Inflammatory macrophage treated with lipopolysaccharide for 1 hour (primary cell): ENCODE data around the gene KRTAP10-5.
"Not testable (repeated sequence)": the region's sequence is repeated elsewhere in the genome, so short reads cannot be mapped to it uniquely, and the experiment has no call there.

Experiments used
- DNase-seq, 2 donors: peaks; one replicate each; pipeline ENCODE4 v3.0.0-alpha.2; 2020 to 2022

KRTAP10-5 gene

DNA sequence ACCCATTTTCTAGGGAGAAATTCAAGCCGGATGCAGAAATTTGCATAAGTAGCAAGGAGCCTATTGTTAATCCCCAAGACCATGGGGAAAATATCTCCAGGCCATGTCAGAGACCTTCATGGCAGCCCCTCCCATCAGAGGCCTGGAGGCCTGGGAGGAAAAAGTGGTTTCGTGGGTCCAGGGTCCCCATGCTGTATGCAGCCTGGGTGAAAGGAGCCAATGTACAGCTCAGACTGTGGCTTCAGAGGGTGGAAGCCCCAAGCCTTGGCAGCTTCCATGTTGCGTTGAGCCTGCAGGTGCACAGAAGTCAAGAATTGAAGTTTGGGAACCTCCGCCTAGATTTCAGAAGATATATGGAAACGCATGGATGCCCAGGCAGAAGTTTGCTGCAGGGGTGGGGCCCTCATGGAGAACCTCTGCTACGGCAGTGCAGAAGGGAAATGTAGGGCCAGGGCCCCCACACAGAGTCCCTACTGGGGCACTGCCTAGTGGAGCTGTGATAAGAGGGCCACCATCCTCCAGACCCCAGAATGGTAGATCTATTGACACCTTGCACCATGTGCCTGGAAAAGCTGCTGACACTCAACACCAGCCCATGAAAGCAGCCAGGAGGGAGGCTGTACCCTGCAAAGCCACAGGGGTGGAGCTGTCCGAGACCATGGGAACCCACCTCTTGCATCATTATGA lies 29.9 kb upstream of the KRTAP10-5 start:
- DNase-seq: not testable (repeated sequence)

DNA sequence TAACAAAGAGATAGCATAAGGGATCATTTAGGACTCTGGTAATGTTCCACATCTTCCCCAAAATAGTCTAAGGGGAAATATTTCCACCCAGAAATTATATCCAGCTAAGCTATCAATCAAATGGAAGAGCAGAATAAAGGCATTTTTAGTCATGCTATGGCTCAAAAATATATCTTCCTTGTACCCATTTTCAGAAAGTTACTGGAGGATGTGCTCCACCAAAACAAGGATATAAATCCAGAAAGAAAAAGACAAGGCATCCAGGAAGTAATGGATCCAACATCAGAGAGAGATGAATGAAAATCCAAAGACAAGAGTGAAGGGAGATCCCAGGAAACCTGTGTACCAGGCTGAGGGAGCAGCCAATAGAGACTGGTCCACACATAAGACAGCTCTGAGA lies 28.8 kb upstream of the KRTAP10-5 start:
- DNase-seq: no peak

DNA sequence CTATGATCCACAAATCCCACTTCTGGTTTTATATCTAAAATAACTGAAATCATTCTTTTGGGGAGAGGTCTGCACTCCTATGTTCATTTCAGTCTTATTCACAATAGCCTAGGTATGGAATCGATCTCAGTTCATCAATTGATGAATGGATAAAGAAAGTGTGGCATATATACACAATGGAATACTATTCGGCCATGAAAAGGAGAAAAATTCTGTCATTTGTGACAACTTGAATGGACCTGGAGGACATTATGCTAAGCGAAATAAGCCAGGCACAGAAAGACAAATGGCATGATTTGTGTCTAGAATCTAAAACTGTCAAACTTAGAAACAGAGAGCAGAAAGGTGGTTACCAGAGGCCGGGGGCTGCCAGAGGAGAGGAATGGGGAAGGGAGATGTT lies 26.1 kb upstream of the KRTAP10-5 start:
- DNase-seq: no peak

DNA sequence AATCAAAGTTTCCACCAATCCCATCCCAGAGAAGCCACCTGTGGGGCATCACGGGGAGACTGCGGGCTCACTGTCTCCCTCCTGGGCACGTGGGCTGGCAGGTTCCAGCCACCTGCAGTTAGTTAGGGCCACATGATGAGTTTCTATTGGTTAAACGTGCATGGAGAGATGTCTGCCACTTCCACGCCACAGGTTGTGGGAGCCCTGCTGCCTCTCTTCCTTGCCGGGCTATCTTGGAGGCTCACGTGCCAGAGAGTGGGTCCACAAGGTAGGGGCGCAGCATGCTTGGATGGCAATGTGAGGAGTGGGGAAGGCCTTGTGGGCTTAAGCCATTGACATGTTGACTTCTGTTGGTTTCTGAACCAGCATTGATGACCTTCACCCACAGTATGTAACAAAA lies 23.5 kb upstream of the KRTAP10-5 start:
- DNase-seq: no peak

DNA sequence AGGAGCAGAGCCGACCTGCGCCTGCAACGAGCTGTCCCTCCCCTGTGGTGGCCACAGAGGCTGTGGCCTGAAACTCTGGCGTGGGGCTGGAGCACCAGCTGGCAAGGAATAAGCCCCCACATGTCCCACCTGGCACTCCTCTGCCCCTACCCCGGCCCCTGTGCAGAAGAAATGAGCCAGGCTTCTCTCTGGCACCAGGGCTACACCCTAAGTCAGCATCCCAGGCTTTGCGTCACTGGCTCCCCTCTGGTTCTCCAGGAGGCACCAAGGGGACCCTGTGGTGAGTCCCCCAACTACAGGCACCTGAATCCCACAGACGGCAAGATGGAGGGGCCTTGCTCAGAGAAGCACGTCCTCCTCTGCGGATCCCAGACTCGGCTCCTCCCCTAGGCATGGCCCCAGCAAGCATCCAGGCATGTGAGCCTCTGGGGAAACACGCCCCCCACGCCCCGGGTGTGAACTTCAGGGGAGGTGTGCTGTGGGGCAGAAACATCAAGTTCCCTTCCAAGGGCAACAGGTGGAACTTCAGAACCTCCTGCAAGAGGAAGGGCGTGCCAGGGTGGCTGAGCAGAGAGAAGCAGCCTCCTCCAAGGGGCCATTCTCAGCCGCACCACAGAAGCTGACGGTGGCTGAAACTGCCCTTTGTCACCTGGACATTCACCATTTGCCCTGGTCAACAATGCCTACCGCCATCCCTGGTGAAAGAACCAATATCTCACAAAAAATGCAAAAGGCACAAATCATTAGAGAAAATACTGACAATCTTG lies 22.9 kb upstream of the KRTAP10-5 start:
- no peak for DNase-seq

DNA sequence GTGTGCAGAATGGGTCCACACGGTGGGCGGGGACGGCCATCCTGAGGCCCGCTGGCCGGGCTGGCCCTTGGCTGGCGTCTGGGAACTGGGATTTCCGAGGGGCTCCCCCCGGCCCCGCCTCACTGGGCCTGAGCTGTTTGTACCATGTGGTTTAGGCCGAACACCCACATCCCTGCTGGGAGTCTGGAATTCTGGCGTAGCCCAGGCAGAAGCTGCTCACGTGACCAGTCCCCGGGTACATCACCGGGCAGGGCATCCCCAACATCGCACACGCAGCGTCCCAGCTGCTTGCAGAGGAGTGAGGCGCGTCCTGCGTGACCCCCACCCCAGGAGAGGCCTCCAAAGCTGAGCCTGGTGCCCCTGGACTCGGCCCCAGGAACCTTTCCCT lies 22.1 kb upstream of the KRTAP10-5 start:
- no peak for DNase-seq

DNA sequence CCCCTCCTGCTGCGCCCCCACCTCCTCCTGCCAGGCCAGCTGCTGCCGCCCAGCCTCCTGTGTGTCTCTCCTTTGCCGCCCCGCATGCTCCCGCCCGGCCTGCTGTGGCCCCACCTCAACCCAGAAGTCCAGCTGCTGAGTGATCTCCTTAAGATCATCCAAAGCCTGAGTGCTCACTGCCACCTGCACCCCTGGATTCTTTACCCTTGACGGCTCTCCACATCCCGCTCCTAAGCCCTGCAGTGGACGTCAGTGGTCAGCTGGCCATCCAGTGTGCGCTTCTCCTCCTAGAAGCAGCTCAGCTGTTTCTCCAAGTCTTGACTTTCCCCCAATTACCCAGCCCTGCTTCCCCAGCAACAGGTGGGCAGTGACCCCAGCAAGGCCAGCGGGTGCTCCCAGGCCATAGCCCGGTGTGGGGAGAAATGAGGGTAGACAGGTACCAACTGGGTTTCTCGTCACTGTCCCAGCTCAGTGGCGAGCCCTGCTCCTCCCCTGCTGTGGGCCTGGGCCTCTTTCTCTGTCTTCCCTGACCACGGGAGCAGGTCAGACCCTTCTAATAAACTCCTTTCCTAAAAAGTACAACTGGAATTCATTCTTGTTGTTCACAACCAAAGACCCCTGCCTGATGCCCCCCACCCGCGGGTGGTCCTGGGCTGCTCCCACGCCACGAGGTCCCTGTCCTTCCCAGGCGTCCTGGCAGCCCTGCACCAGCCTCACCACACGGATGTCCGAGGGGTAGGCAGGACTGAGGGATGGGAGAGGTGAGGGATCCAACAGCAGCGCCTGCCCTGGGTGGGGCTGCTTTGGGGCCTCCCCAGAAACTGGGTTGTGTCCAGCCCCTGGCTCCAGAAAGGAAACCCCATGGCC lies 21.4 kb upstream of the KRTAP10-5 start:
- DNase-seq: no peak

DNA sequence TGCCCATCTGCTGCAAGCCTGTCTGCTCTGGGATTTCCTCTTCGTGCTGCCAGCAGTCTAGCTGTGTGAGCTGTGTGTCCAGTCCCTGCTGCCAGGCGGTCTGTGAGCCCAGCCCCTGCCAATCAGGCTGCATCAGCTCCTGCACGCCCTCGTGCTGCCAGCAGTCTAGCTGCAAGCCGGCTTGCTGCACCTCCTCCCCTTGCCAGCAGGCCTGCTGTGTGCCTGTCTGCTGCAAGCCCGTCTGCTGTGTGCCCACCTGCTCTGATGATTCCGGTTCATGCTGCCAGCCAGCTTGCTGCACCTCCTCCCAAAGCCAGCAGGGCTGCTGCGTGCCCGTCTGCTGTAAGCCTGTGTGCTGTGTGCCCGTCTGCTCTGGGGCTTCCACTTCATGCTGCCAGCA lies 20.7 kb upstream of the KRTAP10-5 start:
- not testable (repeated sequence) for DNase-seq

DNA sequence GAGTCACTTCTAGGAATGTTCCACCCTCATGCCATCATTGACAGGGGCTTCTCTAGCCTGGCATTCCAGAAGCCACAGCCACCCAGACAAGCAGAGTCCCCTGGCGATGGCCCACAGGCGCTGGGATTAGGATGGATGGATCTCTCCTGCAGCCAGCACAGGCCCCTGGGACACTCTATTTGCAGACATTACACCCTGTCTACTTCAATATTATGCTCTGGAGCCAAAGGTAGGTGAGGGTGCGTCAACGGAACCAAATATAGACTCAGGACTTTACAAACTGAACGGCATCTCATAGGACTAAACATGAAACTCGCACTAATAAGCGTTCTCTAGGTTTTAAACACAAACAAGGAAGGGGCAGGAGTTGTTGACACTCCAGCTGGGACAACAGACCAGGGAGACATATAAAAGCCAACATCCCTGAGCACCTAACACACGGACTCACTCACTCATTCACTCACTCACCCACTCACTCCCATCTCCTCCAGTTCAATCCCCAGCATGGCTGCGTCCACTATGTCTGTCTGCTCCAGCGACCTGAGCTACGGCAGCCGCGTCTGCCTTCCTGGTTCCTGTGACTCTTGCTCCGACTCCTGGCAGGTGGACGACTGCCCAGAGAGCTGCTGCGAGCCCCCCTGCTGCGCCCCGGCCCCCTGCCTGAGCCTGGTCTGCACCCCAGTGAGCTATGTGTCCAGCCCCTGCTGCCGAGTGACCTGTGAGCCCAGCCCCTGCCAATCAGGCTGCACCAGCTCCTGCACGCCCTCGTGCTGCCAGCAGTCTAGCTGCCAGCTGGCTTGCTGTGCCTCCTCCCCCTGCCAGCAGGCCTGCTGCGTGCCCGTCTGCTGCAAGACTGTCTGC lies 19.9 kb upstream of the KRTAP10-5 start, which contains the start of gene KRTAP10-7:
Gene KRTAP10-7 (plus strand): TSS at position 480 of the 861 bp plus-strand sequence. CDS start 25 bp downstream, at position 505.
- not testable (repeated sequence) for DNase-seq

DNA sequence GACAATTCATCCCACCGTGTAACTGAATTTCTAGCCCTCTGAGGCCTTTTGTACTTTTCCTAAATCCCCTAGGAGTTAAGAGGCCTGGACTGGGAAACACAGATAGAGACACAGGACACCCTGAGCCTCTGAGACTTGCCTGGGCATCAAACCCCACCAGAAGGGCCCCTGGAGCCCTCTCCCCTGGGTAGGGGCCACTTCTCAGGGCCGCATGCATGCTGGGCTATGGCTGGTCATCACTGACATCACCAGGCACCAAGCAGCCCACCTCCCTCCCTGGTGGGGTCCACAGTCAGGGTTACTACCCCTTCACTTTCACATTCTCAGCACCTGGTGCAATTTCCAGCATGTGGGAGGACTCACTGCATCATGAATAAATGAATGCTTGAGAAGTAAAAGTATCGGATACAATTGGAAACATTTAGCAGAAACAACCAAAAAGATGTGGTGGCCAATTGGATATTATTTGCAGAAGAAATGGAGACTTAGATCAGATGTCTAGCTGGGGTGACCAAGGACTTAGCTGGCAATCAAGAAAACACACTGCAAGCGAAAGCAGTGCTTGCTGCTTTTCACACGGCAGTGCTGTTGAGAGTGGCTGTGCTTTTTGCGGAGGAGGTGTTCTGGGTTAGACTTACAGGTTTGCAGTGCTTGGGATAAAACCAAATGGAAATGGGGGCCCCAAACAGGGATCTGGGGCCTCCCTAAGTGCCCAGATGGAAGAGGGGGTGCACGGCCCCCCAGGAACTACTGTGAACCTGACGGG lies 19.0 kb upstream of the KRTAP10-5 start:
- no peak for DNase-seq

DNA sequence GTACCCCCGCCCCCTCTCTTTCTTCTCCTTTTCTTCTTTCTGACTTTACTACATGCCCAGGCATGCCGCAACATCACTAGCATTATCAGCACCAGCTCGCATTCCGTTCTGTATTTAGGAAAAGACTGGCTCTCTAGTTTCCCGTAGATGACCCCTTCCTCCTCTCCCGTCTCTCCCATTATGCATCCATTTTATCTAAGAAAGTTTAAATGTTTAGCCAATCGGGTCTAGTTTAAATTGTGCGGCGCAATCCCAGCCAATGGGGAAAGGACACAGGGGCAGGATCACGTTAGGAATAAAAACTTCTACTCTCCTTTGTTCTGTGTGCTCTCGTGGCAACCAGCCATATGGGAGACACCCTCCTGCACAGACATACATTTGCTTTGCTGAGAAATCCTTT lies 17.7 kb upstream of the KRTAP10-5 start:
- no peak for DNase-seq

DNA sequence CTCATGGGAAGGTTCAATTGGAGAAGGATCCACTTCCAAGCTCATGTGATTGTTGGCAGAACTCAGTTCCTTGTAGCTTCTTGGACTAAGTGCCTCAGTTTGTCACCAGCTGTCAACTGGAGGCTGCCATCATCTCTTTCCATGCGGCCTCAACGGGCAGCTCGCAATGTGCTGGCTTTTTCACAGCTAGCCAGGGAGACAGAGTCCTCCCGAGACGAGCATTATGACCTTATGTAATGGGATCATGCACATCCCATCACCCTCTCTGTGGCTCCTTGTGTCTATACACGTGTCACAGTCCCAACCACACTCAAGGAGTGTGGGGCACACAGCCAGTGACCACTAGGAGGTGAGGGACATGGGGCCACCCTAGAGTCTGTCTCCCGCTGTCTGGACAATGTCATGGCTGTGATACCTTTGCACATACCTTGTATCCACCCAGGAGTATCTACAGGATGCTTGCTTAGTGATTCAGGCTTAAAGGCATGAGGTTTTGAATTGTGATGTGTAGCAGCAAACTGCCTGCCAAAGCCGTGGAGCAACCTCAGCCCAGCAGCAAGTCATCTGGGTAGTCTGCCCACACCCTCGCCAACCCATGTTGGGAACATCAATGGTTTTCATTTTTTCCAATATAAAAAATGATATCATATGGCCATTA lies 15.8 kb upstream of the KRTAP10-5 start:
- DNase-seq: no peak

DNA sequence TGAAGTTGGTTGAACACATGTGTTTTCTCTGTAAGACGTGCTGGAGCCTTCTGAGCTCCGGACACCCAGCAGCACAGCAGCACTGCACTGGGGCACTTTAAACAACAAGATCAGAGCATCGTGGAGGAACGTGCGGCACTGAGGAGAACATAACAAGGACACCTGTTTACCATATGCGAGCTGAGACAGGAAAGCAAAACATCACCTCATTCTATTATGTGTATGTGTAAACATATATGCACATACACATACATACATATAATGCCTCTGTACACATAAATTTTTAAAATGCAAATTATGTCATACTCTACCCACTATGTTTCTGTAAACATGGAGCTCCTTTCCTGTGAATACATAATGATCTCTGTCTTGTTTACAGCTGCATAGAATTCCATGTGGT lies 15.1 kb upstream of the KRTAP10-5 start:
- no peak for DNase-seq

DNA sequence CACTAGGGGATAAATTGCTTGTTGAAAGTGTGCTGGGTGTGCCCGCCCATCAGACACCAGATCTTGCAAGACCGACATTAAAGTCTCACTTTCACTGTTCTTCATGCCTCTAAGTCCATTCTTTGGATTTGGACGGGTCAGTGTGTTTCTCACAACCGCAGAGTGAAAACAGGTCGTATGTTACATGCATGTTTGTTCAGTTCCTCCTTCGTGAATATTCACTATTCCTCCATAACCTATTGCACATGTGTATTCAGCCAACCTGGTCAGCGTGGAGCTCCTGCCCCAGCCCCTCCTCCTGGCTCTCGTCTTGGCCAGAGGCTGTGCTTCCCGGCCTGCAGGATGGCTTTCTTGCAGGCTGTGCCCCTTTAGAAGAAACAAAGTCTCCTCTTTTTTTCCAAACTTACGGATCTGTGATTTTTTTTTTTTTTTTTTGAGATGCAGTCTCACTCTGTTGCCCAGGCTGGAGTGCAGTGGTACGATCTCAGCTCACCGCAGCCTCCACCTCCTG lies 14.1 kb upstream of the KRTAP10-5 start:
- DNase-seq: no peak

DNA sequence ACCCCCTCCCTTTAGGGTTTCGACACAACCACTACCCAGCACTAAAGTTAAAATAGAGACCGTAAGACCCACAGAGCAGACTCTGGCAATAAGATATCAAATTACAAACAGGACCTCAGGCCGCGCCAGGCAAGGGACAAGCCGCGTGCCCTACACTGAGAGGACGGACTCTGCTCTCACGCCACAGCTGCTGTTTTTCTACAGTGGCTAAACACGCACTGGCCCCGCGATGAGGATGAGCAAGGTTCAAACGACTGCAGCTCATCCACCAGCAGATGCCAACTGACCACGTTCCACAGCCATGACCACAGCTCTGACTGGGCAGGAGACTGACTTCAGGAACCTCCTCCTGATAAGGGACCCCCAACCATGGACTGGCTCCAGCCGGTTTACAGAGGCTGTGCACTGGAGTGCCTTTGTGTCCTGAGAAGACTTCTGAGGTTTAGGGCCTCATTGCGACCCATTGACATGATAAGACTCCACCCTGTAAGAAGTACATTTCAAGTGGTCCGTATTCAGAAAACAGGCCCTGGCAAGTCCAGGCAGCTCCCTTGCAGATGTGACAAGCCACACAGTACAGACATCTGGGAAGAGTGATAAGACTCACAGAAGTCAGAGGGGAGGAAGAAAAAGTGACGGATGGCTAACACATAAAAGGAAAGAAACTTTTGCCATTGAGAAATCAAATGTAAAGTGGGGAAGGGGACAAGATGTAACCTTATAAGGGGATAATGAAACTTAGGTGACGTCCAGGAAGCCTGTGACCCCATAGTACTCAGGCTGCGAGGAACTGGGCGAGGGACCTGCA lies 13.4 kb upstream of the KRTAP10-5 start:
- no peak for DNase-seq

DNA sequence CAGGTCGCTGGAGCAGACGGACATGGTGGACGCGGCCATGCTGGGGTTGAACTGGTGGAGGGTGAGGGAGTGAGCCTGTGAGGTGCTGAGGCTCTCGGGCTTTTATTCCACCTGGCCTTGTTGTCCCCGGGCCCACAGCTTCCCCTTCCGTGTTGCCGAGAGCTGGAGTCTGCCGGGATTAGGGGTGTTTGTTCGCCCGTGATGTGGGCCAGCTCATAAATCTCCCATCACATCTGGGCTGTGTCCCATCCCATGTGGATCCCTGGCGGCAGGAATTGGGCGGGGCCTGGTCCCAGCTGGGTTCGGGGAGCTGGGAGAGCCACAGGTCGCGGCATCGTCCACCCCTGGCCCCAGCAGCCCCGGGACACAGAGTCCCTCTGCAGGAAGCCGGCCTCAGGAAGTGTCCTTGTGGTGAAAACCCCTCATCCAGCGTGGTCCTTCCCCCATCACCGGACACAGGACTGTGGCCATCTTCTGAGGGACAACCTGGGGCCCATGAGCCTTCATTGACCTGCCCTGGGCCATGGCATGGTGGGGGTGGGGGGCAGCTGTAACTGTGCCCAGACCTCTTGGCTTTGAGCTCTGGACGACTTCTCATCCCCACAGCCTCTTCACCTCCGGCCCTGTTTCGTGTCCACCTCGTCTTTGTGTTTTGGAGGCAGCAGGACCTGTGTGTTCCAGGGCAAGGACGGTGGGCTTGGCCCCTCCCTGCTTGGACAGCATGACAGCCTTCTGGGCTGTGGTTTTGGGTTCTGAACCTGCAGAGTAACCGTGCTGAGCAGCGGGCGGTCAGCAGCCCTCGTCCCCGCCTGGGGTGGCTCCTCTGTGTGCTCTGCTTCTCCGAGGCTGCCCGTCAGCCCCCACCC lies 12.3 kb upstream of the KRTAP10-5 start, which contains the start of gene KRTAP10-6:
Gene KRTAP10-6 (minus strand): TSS at position 60 of the 866 bp plus-strand sequence. CDS start 21 bp downstream, at position 39.
- no peak for DNase-seq

DNA sequence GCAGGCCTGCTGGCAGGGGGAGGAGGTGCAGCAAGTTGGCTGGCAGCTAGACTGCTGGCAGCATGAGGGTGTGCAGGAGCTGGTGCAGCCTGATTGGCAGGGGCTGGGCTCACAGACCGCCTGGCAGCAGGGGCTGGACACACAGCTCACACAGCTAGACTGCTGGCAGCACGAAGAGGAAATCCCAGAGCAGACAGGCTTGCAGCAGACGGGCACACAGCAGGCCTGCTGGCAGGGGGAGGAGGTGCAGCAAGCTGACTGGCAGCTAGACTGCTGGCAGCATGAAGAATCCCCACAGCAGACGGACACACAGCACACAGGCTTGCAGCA lies 11.4 kb upstream of the KRTAP10-5 start:
- DNase-seq: not testable (repeated sequence)

DNA sequence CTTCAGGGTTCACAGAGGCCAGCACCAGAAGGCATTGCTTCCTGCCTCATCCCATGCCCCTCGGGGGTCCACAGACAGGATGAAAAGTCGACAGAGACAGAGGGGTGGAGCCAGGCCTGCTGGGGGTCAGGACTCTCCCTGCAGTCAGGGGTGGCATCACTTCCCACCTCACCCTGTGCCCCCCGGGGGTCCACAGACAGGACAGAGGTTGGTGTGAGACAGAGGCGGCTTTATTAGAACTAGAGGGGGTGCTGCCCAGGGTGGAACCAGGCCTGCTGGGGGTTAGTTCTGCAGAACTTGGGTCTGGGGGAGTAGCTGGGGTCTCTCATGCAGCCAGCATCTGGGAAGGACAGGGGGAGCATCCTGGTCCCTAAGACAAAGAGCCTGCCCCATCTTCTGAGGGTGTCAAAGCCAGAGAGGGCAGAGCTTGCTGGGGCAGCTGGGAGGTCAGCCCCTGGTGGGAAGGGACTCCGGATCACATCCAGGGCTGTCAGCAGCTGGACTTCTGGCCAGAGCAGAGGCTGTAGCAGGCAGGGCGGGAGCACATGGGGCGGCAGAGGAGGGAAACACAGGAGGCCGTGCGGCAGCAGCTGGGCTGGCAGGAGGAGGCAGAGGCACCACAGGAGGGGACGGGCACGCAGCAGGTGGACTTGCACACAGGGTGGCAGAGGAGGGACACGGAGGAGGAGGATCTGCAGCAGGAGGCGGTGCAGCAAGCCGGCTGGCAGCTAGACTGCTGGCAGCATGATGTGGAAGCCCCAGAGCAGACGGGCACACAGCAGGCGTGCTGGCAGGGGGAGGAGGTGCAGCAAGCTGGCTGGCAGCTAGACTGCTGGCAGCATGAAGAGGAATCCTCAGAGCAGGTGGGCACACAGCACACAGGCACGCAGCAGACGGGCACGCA lies 10.7 kb upstream of the KRTAP10-5 start:
- DNase-seq: not testable (repeated sequence)
